ENCODE measurements around the gene TIGD6.

- TF ChIP-seq CTCF (IDR thresholded peaks at IDR 0.05; ENCODE audit: low read length) (no peak), EZH2 (IDR thresholded peaks at IDR 0.05; ENCODE audit: borderline replicate concordance, low read length) (no peak)
These were observed 42.0 kb upstream of the TIGD6 start for GRCh38 chr5:150042459-150042858.
